ENCODE data around the gene MRPL24.
A peak's percentile ranks its signal among the peaks of the same experiment; 100 is the strongest.

Gene MRPL24

GRCh38 chr1:156740741-156741480, at the start of gene MRPL24:
Gene MRPL24, minus strand, starts transcription at chr1:156741088. Its CDS starts 2,384 bp downstream, at chr1:156738704.
- DNase-seq (ENCODE audit: low read depth): peak; percentile 98
- peak within 1 kb of the TSS; percentile 78 for H3K4me3 ChIP-seq (ENCODE audit: control insufficient read depth, low read depth, low read length)
- TF ChIP-seq CTCF (IDR thresholded peaks at IDR 0.05; ENCODE audit: control insufficient read depth, insufficient read depth, low read depth, low read length, missing control alignments): no peak

GRCh38 chr1:156789621-156790318, 48.9 kb upstream of the MRPL24 start:
- no peak overlapping the region for H3K4me3 ChIP-seq (ENCODE audit: control insufficient read depth, low read depth, low read length)
- no peak for DNase-seq (ENCODE audit: low read depth)
- no peak for TF ChIP-seq CTCF (IDR thresholded peaks at IDR 0.05; ENCODE audit: control insufficient read depth, insufficient read depth, low read depth, low read length, missing control alignments)

GRCh38 chr1:156788136-156788535, 47.2 kb upstream of the MRPL24 start:
- DNase-seq (ENCODE audit: low read depth): no peak
- TF ChIP-seq CTCF (IDR thresholded peaks at IDR 0.05; ENCODE audit: control insufficient read depth, insufficient read depth, low read depth, low read length, missing control alignments): no peak
- no peak overlapping the region for H3K4me3 ChIP-seq (ENCODE audit: control insufficient read depth, low read depth, low read length)

- TF ChIP-seq CTCF (IDR thresholded peaks at IDR 0.05; ENCODE audit: control insufficient read depth, insufficient read depth, low read depth, low read length, missing control alignments): no peak
- no peak for DNase-seq (ENCODE audit: low read depth)
- no peak overlapping the region for H3K4me3 ChIP-seq (ENCODE audit: control insufficient read depth, low read depth, low read length)
Observed at GRCh38 chr1:156786640-156787039, 45.8 kb upstream of the MRPL24 start.

- no peak for DNase-seq (ENCODE audit: low read depth)
- no peak overlapping the region for H3K4me3 ChIP-seq (ENCODE audit: control insufficient read depth, low read depth, low read length)
- TF ChIP-seq CTCF (IDR thresholded peaks at IDR 0.05; ENCODE audit: control insufficient read depth, insufficient read depth, low read depth, low read length, missing control alignments): no peak
Observed at GRCh38 chr1:156785458-156785857, 44.6 kb upstream of the MRPL24 start.

- no peak for TF ChIP-seq CTCF (IDR thresholded peaks at IDR 0.05; ENCODE audit: control insufficient read depth, insufficient read depth, low read depth, low read length, missing control alignments)
- no peak for DNase-seq (ENCODE audit: low read depth)
- H3K4me3 ChIP-seq (ENCODE audit: control insufficient read depth, low read depth, low read length): no peak overlapping the region
Observed at GRCh38 chr1:156781585-156782186, 40.8 kb upstream of the MRPL24 start.
